GM13977 (cell line): Measurements from ENCODE around the gene ATF6.

Source experiments
- DNase-seq: peaks from one replicate; pipeline ENCODE4 v3.0.0; 2012; ENCODE audit warnings: low spot score
- in situ Hi-C: fragments of 300-500 bp; cut with MboI; formaldehyde crosslinking; loops from one replicate; pipeline ENCODE4 v1.12.0; 2022; ENCODE audit warnings: low sequenced_read_pairs, low pct_unique_long_range_greater_than_20kb, mixed read lengths, inconsistent platforms; ENCODE audit not compliant: unreplicated experiment
- TF ChIP-seq, protein P1 (sequence below): IDR thresholded peaks from 2 replicates; pipeline ENCODE4 v1.5.1; 2012; ENCODE audit warnings: mild to moderate bottlenecking, control low read depth; ENCODE audit not compliant: insufficient read depth; ENCODE audit errors: extremely low read depth, missing control alignments

Gene ATF6

DNA sequence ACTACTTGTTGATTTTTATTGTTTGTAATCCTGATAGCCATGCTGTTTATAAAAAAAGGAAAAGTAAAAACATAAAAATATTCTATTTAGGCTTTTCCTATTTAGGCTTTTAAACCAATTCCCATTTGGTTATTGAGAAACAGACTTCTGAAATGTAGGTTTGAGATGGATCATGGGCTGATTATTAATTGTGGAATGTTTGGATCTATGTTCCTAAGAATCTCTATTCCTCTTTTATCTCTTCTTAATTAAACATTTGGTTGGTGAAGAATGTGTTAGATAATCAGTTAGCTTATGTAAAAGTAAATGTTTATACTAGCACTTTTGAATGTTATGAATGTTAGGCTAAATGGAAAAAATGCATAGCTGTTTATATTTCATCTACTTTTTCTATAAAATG is 97.4 kb downstream of the ATF6 start:
- no peak for DNase-seq
- in situ Hi-C loops = no loop called here
- TF ChIP-seq, protein P1, sequence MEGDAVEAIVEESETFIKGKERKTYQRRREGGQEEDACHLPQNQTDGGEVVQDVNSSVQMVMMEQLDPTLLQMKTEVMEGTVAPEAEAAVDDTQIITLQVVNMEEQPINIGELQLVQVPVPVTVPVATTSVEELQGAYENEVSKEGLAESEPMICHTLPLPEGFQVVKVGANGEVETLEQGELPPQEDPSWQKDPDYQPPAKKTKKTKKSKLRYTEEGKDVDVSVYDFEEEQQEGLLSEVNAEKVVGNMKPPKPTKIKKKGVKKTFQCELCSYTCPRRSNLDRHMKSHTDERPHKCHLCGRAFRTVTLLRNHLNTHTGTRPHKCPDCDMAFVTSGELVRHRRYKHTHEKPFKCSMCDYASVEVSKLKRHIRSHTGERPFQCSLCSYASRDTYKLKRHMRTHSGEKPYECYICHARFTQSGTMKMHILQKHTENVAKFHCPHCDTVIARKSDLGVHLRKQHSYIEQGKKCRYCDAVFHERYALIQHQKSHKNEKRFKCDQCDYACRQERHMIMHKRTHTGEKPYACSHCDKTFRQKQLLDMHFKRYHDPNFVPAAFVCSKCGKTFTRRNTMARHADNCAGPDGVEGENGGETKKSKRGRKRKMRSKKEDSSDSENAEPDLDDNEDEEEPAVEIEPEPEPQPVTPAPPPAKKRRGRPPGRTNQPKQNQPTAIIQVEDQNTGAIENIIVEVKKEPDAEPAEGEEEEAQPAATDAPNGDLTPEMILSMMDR = no peak

DNA sequence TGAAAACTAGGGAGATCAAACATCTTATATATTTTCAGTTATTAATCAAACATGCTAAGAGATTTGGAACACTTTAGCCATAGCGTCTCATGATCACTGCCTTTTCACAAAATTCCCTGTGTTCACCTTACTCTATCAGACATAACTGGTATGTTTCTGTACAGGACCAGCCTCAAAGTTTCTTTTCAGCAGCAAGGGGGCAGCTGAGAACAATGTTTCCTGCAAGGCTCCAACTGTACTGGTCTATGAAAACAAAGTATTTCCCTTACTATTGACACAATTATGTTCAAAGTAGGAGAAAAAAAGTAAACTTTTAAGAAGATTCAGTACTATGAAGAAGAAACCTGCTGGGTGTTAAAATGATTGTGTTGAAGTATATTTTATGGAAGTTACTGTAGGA is 98.5 kb downstream of the ATF6 start:
- no peak for DNase-seq

DNA sequence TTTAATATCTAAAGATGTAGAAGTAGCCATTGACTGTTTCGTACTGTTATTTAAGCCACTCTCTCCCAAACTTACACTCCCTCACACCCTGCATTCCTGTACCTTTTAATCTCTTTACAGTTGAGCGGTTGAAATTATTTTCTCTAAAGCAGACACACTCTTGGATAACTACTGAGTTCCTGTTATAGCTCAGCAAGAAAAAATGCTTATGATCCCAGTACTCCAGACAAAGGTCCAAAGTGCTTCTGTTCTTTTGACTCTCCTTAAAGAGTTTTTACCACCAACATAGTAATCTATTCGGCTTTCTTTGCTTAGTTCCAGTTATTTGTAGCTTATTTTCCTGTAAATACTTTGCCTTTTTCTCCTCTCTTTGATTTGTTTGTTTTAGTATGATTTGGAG is 100.1 kb downstream of the ATF6 start:
- DNase-seq = no peak
- TF ChIP-seq, protein P1 = no peak
- in situ Hi-C loops = no loop called here

More for the DNA sequence above, 98.5 kb downstream of the ATF6 start:
- TF ChIP-seq, protein P1 = no peak
- in situ Hi-C loops = no loop called here

DNA sequence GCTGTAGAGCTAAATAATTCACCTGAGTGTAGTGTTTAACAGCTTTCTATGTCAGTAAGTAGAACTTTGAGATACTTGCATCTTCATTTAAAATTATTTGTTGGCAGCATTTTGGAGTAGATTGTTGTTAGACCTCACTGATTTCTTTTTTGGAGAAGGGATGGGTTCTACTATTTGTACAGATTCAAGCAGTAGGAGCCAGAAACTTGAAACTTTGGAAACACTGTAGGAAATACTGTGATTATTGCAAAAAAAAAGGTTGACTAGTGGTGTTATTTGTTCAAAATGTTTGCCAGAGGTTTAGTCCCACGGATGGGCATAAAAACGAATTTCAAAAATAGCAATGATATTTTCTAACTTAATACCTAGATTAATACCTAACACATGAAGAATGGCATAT is 102.7 kb downstream of the ATF6 start:
- no peak for DNase-seq
- TF ChIP-seq, protein P1 = no peak
- in situ Hi-C loops = no loop called here

DNA sequence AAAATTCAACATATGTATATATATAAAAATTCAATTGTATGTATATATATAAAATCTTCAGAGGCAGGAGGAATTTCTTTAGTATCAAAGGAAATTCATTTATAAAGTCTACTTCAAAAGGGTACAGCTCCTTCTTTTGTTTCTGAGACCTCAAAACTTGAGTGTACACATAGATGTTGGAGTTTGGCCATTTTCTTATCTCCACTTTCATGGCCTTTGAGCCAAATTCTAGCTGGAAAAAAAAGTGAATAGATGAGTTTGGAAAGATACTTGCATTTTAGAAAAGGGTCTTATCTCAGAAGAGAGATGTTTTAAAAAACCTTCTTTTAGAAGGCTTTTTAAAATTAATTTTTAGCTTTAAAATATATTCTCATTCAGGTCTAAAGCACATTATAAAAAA is 103.2 kb downstream of the ATF6 start:
- DNase-seq = no peak
- TF ChIP-seq, protein P1 = no peak
- in situ Hi-C loops = no loop called here

DNA sequence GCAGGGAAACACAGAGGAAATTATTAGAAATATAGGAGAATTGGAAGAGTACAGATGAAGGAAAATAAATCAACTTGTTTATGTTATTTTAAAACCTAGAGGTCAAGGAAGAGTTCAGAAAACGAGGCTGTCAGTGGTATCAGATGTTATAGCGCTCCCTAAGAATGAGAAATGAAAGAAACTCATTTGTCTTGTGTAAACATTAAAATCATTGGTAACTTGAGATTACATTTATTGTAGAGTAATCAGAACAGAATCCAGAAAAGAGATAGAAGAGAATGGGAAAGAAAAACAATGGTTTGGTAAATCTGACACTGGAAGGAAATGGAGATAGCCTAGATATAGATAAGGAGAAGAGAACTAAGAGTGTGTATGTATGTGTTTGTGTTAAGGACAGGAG is 106.4 kb downstream of the ATF6 start:
- TF ChIP-seq, protein P1 = no peak
- DNase-seq = no peak
- in situ Hi-C loops = no loop called here

DNA sequence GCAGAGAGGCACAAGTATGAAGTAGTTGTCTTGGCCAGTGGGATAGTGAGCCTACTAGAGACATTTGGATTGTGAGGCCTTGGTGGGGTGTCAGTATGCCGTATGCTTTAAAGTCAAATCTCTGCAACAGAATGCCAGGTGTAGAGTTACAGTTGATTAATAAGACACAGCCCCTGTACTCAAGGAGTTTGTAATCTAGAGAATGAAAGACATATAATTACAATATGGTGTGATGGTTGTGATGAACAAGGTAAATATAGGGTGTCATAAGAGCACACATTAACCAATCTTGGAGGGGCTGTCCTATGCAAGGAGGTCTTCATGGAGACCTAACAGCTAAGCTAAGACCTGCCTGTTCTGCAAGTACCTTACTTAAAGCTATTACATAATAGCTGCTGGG is 113.1 kb downstream of the ATF6 start:
- in situ Hi-C loops = no loop called here

More for the DNA sequence above, 113.1 kb downstream of the ATF6 start:
- no peak for DNase-seq
- TF ChIP-seq, protein P1 = no peak
